Cerebellar cortex (tissue), 1 donor: ENCODE measurements around the gene LMX1B.
"Not testable (repeated sequence)": the region's sequence is repeated elsewhere in the genome, so short reads cannot be mapped to it uniquely, and the experiment has no call there.

ENCODE experiments used
- DNase-seq: peaks from one replicate; pipeline ENCODE4 v3.0.0-alpha.2; 2015; ENCODE audit warnings: low spot score

Gene LMX1B

GRCh38 chr9:126613651-126614050 is at the start of gene LMX1B:
Gene LMX1B, plus strand, starts transcription at chr9:126613928. Its CDS starts 522 bp downstream, at chr9:126614450.
- peak; percentile 66 for DNase-seq

DNA sequence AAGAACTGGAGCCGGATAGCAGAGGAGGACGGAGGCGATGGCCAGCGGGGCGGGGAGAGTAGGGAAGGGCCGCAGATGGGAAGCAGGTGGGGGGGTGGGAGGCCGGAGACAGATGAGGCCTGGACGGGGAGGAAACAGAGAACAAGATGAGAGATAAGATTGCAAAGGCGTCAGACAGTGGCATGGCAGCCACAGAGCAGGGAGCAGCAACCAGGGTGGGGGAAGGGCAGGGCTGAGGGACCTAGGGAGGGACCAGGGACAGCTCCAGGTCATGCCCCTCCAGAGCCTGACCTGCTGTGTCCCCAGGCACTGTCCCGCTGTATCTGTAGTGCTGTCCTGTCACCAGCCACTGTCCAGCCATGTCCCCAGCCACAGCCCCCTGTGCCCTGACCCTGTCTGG is 49.6 kb upstream of the LMX1B start:
- no peak for DNase-seq

DNA sequence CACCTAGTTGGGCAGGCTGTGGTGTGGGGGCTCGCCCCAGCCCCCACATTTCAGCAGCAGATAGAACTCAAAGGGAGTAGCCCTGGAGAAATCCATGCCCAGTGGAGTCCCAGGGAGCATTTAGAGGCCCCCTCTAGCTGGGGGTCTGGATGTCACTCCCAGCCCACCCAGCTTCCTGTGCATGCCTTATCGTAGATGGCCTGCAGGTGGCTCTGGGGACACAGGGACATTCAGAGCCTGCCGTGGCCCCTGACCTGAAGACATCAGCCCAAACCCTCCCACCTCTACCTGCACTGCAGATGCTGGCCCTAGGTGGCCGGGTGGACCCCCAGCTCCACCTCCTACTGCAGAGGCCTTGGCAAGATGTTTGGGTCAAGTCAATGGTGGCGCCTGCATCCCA is 49.0 kb upstream of the LMX1B start:
- DNase-seq: no peak

DNA sequence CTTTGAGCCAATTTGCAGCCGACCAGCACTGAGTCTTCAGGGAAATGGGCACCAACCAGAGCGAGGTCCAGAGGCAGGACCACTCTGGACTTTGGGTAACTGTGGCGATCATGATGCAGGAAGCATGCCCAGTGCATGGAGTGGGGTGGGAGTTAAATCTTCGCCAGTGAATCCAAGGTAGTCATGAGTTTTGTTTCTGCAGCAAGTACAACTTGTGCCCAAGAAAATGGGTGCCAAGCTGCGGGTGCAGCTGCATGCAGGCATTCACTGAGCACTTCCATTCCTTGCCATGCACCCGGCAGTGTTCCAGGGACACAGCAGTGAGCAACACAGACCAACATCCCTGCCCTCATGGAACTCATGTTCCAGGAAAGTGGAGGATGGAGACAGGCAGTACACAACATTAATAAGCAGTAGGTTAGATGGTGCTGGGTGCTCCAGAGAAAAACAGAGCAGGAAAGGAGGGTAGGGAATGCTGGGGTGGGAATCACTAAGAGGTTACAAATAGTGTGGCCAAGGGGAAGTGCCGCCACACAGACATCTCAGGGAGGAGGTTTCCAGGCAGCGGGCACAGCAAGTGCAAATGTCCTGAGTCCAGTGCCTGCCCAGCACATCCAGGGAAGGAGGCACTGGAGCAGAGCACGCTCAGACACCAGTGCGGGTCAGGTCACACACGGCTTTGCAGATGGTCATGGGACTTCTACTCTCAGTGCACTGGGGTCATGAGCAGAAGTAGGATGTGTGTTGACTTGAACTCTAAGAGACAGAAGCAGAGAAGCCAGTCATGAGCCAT is 48.2 kb upstream of the LMX1B start:
- no peak for DNase-seq

DNA sequence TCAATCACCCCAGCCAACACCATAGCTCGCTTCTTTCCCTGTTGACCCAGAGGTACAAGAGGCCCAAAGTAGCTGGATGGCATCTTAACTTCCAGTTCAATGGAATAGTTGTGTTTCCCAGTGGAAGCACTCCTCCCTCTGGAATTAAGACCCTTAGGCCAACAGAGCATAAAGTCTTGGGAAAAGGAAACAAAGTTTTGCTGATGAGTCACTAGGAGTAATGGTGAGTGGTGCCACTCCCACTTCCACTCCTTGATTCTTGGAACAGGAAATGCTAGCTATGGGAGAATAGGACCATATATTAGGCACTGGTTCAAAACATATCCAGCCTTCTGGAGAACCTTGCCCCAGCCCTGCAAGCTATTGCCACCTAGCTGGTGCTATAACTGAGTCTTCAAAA is 44.7 kb upstream of the LMX1B start:
- DNase-seq: no peak

DNA sequence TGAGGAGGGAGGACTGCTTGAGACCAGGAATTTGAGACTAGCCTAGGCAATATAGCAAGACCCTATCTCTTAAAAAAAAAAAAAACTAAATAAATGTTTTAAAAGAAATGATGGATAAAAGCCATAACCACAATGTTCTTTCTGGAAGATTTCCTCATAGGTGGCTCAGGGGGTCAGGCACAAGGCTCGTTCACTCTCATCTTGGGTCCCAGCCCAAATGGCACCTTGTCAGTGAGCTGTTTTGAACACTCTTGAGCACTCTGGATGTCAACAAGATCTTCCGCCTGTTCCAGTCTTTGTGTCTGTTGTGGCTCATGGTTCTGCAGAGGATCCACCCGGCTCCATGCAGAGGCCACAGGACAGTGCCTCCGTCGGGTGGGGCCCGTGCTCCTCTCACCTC is 35.7 kb upstream of the LMX1B start:
- no peak for DNase-seq

DNA sequence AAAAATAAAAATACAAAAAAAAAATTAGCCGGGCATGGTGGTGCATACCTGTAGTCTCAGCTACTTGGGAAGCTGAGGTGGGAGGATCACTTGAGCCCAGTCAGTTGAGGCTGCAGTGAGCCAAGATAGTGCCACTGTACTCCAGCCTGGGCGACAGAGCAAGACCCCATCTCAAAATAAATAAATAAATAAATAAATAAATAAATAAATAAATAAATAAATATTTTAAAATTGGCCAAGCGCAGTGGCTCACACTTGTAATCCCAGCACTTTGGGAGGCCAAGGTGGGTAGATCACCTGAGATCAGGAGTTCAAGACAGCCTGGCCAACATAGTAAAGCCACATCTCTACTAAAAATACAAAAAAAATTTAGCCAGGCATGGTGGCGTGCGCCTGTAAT is 33.4 kb upstream of the LMX1B start:
- DNase-seq: not testable (repeated sequence)

GRCh38 chr9:126581893-126582292 is 31.8 kb upstream of the LMX1B start:
- no peak for DNase-seq

- no peak for DNase-seq
Observed at GRCh38 chr9:126582427-126582826, 31.3 kb upstream of the LMX1B start.

- DNase-seq: no peak
Observed at GRCh38 chr9:126583144-126583760, 30.5 kb upstream of the LMX1B start.

- DNase-seq: no peak
Observed at GRCh38 chr9:126584611-126585010, 29.1 kb upstream of the LMX1B start.

- no peak for DNase-seq
Observed at GRCh38 chr9:126586236-126586635, 27.5 kb upstream of the LMX1B start.

DNA sequence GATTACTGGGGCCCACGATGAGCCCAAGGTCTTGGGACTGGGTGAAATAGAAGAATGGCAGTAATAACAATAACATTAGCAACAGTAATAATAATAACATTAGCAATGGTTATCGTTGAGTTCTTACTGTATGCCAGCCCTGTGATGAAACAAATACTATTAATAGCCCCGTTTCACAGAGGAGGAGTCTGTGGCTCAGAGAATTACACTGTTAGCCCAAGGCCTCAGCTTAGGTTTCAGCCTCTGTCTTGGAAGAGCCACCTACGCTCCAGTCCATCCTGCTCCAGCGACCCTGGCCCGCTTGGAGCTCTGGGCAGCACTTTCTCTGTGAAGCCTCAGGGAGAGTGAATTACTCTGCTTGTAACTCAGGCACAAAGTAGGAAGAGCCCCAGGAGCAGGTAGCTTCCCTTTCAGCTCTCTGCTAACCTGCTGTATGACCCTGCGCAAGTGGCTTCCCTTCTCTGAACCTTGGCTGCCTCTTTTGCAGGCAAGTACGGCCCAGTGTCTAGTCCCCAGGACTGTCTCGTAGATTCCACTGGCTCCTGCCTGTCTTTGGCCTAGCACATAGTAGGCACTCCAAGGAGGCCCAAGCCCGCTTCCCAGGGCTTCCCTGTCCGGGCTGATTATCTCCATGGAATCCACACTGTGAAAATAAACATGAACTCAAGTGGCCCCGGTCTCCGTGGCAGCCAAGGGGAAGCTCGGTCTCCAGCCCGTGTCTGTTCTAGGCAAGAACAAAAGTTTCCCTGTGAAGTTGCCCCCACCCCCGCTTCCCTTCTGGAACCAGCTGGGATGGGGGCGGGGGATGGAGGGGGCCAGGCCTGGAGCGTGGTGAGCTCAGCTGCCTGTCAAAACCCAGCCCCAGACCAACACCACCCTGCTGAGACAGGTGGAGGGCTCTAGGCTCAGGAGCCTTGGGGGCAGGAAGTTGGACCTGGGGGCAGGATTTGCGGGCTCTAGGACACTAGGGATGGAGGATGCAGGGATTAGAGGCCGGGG is 26.2 kb upstream of the LMX1B start:
- DNase-seq: no peak

GRCh38 chr9:126588491-126589168 is 25.1 kb upstream of the LMX1B start:
- no peak for DNase-seq

DNA sequence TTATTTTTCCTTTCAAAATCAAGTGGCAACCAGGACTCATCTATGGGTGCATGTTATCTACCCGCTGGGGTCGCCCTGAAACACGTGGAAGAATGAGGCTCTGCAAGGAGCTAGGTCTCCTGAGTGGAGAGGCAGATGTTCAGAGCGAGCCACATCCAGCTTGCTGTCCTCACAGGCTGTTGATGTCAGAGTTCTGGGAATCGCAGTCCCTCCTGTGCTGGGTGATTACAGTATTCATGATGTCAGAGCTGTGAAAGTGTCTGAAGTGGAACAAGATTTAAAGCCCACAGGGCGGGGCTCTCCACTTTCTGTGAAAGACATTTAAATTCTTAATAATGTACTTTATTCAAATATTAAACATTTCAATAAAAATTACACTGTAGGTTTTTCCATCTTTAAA is 24.4 kb upstream of the LMX1B start:
- no peak for DNase-seq

DNA sequence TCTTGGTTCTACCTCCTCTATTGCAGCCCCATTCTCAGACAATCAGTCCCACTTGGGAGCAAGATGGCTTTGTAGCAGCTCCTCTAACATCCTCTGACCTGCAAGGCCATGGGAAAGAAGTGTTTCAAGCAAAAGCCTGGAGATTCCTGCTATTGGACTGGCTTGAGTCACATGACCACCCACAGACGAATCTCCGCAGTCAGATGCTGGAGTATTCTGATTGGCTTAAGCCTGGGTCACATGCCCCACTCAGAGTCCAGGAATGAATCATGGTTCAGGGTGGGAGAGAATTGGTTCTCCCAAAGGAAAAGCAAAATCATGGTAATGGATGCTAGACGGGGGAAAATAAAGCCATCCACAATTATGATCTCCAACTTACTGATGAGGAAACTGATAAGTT is 22.6 kb upstream of the LMX1B start:
- DNase-seq: peak; percentile 49

DNA sequence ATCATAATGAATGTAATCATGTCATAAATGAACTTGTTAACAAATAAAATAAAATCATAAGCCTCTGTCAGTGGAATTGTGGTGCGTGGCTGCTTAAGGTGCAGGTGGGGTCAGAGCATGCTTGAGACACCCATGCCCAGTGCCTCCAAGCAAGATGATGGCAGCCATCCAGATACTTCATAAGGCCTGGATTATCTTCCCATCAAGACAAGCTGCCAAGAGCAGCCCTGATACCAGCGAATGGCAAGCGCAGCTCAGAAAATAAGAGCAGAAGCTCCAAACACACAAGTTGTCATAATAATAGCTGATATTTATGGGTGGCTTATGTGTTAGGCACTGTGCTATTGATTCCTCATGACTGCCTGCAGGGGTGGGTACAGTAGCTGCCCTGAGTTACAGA is 21.8 kb upstream of the LMX1B start:
- DNase-seq: no peak

- no peak for DNase-seq
Observed at GRCh38 chr9:126592461-126592860, 21.3 kb upstream of the LMX1B start.

DNA sequence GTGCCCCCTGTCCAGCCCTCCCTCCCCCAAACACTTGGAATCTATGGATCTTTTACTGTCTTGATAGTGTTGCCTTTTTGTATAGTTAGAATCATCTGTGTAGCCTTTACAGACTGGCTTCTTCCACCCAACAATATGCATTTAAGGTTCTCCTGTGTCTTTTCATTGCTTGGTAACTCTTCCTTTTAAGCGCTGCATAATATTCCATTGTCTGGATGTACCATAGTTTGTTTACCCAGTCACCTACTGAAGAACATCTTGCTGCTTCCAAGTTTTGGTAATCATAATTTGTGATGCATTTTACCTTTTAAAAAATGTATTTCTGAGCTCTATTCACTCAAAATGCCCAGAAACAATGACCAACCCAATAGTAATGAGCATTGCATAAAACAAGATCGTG is 17.7 kb upstream of the LMX1B start:
- no peak for DNase-seq

GRCh38 chr9:126599047-126599650 is 14.6 kb upstream of the LMX1B start:
- DNase-seq: no peak
